ENCODE data around the gene TRIM2. TPM values are rescaled to one million over a fixed set of nuclear protein-coding genes. Genes with fewer than 3 reads are reported as not detected.

The TRIM2 gene
- total and polyA plus RNA-seq, 4 donors, result 3.4 to 15.5 (median 8.9) TPM

- Histone ChIP-seq H3K9ac (ENCODE audit: low read depth in 1 of 2, low read length in 2 of 2) (no peak overlapping the region), H3K27me3 (ENCODE audit: control insufficient read depth in 4 of 4, insufficient read depth in 4 of 4, low read length in 3 of 4) (no peaks in the 10 kb centered on the region), H3K4me3 (ENCODE audit: low read depth in 1 of 3, low read length in 3 of 3) (no peak overlapping the region), H3K9me3 (ENCODE audit: control insufficient read depth in 4 of 4, low read length in 3 of 4) (peaks cover 0 to 9% (median under 1%) of the 10 kb centered on the region in 4 donors), H3K4me1 (ENCODE audit: control insufficient read depth in 4 of 4, insufficient read depth in 4 of 4, low read length in 3 of 4) (no peaks in the 10 kb centered on the region), H3K27ac (ENCODE audit: low read depth in 1 of 2, low read length in 2 of 2) (no peak overlapping the region), H3K36me3 (ENCODE audit: control insufficient read depth in 4 of 4, insufficient read depth in 3 of 4, low read depth in 1 of 4, low read length in 3 of 4) (no peaks in the 10 kb centered on the region)
- WGBS, result 87% methylated on average over 4 of the region's 4 CpGs
- DNase-seq (ENCODE audit: low spot score), result no peak
- TF ChIP-seq TAF1 (conservative IDR thresholded peaks at IDR 0.05), result no peak
- no peak for TF ChIP-seq EGR1 (IDR thresholded peaks at IDR 0.05; ENCODE audit: low read depth in 2 of 2)
- no peak for TF ChIP-seq ZBTB33 (IDR thresholded peaks at IDR 0.05)
- TF ChIP-seq, protein P1, sequence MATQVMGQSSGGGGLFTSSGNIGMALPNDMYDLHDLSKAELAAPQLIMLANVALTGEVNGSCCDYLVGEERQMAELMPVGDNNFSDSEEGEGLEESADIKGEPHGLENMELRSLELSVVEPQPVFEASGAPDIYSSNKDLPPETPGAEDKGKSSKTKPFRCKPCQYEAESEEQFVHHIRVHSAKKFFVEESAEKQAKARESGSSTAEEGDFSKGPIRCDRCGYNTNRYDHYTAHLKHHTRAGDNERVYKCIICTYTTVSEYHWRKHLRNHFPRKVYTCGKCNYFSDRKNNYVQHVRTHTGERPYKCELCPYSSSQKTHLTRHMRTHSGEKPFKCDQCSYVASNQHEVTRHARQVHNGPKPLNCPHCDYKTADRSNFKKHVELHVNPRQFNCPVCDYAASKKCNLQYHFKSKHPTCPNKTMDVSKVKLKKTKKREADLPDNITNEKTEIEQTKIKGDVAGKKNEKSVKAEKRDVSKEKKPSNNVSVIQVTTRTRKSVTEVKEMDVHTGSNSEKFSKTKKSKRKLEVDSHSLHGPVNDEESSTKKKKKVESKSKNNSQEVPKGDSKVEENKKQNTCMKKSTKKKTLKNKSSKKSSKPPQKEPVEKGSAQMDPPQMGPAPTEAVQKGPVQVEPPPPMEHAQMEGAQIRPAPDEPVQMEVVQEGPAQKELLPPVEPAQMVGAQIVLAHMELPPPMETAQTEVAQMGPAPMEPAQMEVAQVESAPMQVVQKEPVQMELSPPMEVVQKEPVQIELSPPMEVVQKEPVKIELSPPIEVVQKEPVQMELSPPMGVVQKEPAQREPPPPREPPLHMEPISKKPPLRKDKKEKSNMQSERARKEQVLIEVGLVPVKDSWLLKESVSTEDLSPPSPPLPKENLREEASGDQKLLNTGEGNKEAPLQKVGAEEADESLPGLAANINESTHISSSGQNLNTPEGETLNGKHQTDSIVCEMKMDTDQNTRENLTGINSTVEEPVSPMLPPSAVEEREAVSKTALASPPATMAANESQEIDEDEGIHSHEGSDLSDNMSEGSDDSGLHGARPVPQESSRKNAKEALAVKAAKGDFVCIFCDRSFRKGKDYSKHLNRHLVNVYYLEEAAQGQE (IDR thresholded peaks at IDR 0.05), result no peak
- no peak for TF ChIP-seq FOXA2 (IDR thresholded peaks at IDR 0.05)
- no peak for TF ChIP-seq NR2F2 (IDR thresholded peaks at IDR 0.05)
- no peak for TF ChIP-seq HNF4A (conservative IDR thresholded peaks at IDR 0.05)
- TF ChIP-seq JUND (IDR thresholded peaks at IDR 0.05), result no peak
These were observed 54.5 kb downstream of the TRIM2 start for GRCh38 chr4:153258750-153259149.

DNA sequence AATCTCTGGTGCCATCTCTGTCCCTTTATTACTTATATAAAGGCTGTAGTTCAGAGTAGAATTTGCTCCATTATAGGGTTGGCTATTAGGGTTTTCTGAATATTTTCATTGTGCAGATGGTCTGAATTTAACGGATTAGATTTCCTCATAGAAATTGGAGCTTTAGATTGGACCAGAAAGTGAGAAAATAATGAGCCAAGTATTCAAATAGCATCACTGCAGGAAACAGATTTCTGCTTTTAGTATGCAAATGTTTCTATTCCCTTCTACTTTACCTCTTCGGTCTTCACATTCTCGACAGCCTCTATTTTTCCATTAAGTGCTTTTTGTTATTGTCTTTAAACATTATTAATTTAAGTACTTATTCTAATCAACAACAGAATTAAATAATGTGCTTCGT, 55.4 kb downstream of the TRIM2 start:
- Histone ChIP-seq H3K9me3 (ENCODE audit: control insufficient read depth in 4 of 4, low read length in 3 of 4) (peaks cover 0 to 9% (median under 1%) of the 10 kb centered on the region in 4 donors), H3K9ac (ENCODE audit: low read depth in 1 of 2, low read length in 2 of 2) (no peak overlapping the region), H3K4me1 (ENCODE audit: control insufficient read depth in 4 of 4, insufficient read depth in 4 of 4, low read length in 3 of 4) (no peaks in the 10 kb centered on the region), H3K4me3 (ENCODE audit: low read depth in 1 of 3, low read length in 3 of 3) (no peak overlapping the region), H3K27me3 (ENCODE audit: control insufficient read depth in 4 of 4, insufficient read depth in 4 of 4, low read length in 3 of 4) (no peaks in the 10 kb centered on the region), H3K36me3 (ENCODE audit: control insufficient read depth in 4 of 4, insufficient read depth in 3 of 4, low read depth in 1 of 4, low read length in 3 of 4) (no peaks in the 10 kb centered on the region), H3K27ac (ENCODE audit: low read depth in 1 of 2, low read length in 2 of 2) (no peak overlapping the region)
- TF ChIP-seq ATF3 (IDR thresholded peaks at IDR 0.05), result no peak
- no peak for TF ChIP-seq RXRA (IDR thresholded peaks at IDR 0.05)
- TF ChIP-seq, protein P1 (IDR thresholded peaks at IDR 0.05), result no peak
- no peak for TF ChIP-seq HNF4A (conservative IDR thresholded peaks at IDR 0.05)
- no peak for TF ChIP-seq YY1 (IDR thresholded peaks at IDR 0.05)
- TF ChIP-seq GABPA (IDR thresholded peaks at IDR 0.05 in 1 of 2, conservative IDR thresholded peaks at IDR 0.05 in 1 of 2), result no peak
- TF ChIP-seq MAX (IDR thresholded peaks at IDR 0.05), result no peak
- no peak for DNase-seq (ENCODE audit: low spot score)
- WGBS, result 81% methylated on average over 4 of the region's 4 CpGs

Data from liver (tissue), 9 donors.